Caki2 (cell line): Measurements from ENCODE around the gene GSAP. TPM values are rescaled to one million over a fixed set of nuclear protein-coding genes. Genes with fewer than 3 reads are reported as not detected.
"Not testable (repeated sequence)": the region's sequence is repeated elsewhere in the genome, so short reads cannot be mapped to it uniquely, and the experiment has no call there.

ENCODE experiments used
- DNase-seq: peaks from one replicate; pipeline ENCODE4 v3.0.0-alpha.2; 2015; ENCODE audit warnings: low read depth
- in situ Hi-C: cut with HindIII; loops from 2 replicates; pipeline ENCODE4 v1.10.0; 2016; ENCODE audit warnings: low sequenced_read_pairs, low pct_unique_long_range_greater_than_20kb, mixed read lengths
- total RNA-seq: library from RNA; depleted of rRNA; stranded (reverse); fragments of >200 nt; shearing (Covaris generic); gene quantifications from 2 replicates; pipeline ENCODE4 v1.2.3, GENCODE V29; 2014; ENCODE audit warnings: low replicate concordance; rRNA removed

The GSAP gene
- total RNA-seq, 1 experiment from 2014 or later, result 11.7 TPM

DNA sequence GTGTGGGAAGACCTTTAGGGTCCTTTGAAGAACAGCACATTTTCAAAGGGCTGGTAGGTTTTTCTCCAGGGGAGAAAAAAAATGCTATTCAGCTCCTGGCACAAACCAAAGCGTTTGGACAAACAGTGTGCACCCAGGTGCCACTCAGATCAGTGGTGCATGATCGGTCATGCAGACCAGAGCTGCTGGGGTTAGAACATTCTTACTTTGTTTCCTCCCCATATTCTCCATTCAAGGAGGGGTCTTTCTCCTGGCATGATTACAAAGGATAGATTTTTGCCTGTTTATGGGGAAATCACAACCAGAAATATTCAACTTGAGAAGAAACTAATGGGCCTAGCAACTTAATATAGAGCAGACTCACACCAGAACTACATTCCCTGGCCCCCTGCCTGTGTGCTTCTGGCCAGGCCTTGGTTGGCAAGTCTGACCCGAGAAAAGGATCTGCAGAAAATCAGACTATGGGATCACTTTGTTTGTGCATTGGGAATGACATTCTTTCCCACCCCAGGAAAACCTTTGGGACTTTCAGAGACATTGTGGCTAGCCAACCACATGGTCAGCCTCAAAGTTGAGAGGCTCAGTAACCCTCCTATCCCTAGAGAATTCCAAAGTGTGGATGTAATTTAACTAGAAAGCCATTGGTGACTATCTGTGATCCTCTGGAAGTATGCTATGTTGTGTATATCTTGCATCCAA is 134.2 kb downstream of the GSAP start:
- peak; percentile 37 for DNase-seq

GRCh38 chr7:77276120-77276519 is 140.0 kb downstream of the GSAP start:
- DNase-seq, result no peak

More for the DNA sequence above, 134.2 kb downstream of the GSAP start:
- in situ Hi-C loops, result no loop called here

DNA sequence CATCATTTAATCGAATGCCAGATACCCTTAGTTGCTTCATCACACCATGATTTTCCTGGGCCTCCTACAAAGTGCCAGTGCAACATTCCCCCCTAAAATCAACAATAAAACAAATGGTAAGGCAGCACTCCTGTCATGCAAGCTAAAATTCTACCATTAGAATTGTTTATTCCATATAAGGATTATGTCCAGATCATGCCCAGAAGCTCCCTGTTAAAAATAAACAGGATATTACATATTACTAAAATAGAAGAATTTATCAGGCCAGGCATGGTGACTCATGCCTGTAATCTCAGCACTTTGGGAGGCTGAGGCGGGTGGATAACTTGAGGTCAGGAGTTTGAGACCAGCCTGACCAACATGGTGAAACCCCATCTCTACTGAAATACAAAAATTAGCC is 140.5 kb downstream of the GSAP start:
- peak; percentile 3 for DNase-seq
- in situ Hi-C loops, result not testable (repeated sequence)

More at GRCh38 chr7:77276120-77276519, 140.0 kb downstream of the GSAP start:
- in situ Hi-C loops, result no loop called here

DNA sequence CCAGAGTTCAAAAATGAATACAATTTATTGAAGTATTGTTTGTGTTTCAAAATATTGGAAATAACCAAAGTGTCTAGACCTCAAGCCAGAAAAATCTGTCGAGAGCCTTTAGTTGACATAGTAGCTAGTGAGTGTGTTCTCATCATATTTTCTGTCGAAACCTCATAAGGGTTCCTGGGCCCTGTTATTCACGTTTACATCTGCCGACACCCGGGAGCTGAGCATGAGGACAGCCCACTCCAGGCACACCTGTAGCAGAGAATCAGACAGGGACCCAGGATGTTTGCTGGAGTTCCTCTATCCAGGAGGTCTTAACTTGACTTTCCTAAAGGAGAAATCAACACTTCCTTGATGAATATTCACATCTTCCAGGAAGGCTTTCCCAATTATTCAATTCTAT is 144.4 kb downstream of the GSAP start:
- no peak for DNase-seq
- in situ Hi-C loops, result no loop called here

DNA sequence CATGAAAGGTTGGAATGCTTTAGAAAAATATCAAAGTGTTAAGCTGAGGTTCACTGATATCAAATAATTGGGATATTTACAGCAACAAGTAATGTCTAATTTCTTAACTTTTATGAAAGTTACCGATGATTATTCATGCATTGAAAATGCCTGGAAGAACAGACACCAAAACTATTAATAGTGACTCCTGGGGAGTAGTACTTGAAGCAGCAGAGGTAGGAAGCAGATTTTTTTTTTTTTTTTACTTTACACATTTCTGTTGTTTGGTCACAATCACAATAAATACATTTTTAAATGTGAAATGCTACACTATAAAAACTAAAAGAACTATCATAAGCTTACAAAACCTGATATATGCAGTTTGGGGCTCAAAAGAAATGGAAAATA is 146.1 kb downstream of the GSAP start:
- in situ Hi-C loops, result no loop called here
- DNase-seq, result no peak

GRCh38 chr7:77269360-77270093 is 146.6 kb downstream of the GSAP start:
- DNase-seq, result no peak
- in situ Hi-C loops, result no loop called here

GRCh38 chr7:77266291-77266794 is 149.8 kb downstream of the GSAP start:
- in situ Hi-C loops, result no loop called here

DNA sequence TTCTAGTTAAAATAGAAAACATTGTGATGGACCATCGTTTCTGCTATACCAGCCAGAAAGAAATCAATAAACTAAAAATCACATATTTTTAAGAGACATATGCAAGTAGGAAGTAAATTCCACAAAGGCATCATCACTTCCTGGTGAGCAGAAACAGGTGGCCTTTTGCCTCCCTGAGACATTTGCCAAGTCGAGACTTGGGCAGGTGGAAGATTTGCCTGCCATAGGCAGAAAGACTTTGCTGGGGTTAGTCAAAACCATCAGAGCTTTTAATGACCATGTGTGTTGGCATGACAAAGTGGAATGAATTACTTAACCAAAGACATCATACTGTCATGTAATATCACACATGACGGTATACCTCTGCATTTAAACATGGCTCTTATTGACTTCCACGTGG is 150.5 kb downstream of the GSAP start:
- no peak for DNase-seq
- in situ Hi-C loops, result no loop called here

More at GRCh38 chr7:77266291-77266794, 149.8 kb downstream of the GSAP start:
- DNase-seq, result no peak

DNA sequence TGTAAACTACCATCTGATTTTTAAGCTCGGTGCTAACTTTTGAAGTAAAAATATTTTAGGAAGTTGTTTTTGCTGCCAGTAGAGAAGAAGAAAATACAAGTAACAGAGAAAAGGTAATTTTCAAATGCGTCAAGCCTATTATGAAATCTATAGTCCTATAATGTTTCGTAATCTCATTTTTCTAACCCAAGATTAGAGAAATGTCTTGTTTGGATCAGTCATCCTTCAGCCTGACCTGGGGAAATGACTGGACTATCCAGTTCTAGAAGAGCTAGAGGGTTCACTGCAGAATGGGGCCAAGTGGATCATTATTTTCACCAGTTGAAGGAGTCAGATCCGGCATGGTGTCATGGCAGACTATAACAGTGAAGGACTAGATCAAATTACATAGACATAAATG is 153.8 kb downstream of the GSAP start:
- DNase-seq, result no peak
- in situ Hi-C loops, result no loop called here

Other genes with a start within 250 kb of the GSAP start
- gene FGL2, start 216.5 kb downstream of the GSAP start, total RNA-seq, result not detected in 2 replicates
- gene PTPN12, start 120.9 kb upstream of the GSAP start, total RNA-seq, result 19.0 and 22.5 TPM in 2 replicates